Ovary (tissue), 9 donors: Measurements from ENCODE around the gene JARID2. TPM values are rescaled to one million over a fixed set of nuclear protein-coding genes. Genes with fewer than 3 reads are reported as not detected.

ENCODE experiments used
- DNase-seq, 5 donors: peaks; one replicate each; pipeline ENCODE4 v3.0.0-alpha.2; 2019 to 2020
- H3K27ac ChIP-seq, 2 donors: fragments of 200-600 bp; one replicate each; pipeline versions ENCODE4 v1.5.1 to v1.8.0; 2019 to 2022
- H3K27me3 ChIP-seq: fragments of 200-600 bp; one replicate; pipeline ENCODE4 v1.8.0; 2022
- H3K36me3 ChIP-seq: fragments of 200-600 bp; sonication (generic); one replicate; pipeline ENCODE4 v1.5.1; 2019
- H3K4me1 ChIP-seq: one replicate; pipeline ENCODE4 v1.8.1; 2013; ENCODE audit warnings: mild to moderate bottlenecking, moderate library complexity; ENCODE audit not compliant: insufficient read depth
- H3K4me3 ChIP-seq: fragments of 200-600 bp; sonication (generic); one replicate; pipeline ENCODE4 v1.5.1; 2017
- H3K9me3 ChIP-seq, 2 donors: fragments of 200-600 bp in 1 of 2; sonication (generic) in 1 of 2; one replicate each; pipeline versions ENCODE4 v1.5.1 to v1.8.1; 2013 to 2019; ENCODE audit warnings: mild to moderate bottlenecking in 1 of 2, moderate library complexity in 1 of 2
- EP300 ChIP-seq: sonication (generic); formaldehyde crosslinking; IDR thresholded peaks from one replicate; pipeline ENCODE4 v1.6.1; 2017; ENCODE audit warnings: antibody characterized with exemption
- POLR2A ChIP-seq: fragments of 450-650 bp; IDR thresholded peaks from one replicate; pipeline ENCODE4 v1.6.1; 2017; ENCODE audit warnings: antibody characterized with exemption, mild to moderate bottlenecking, moderate library complexity
- WGBS, 3 donors: extraction: QIAGEN DNeasy Blood & Tissue Kit in 1 of 3; methylation state at CpG; one replicate each; pipeline versions ENCODE4 v1.1.5 to v1.1.7; 2013 to 2017; 5-methylcytosine and 5-hydroxymethylcytosine counted together
- intact Hi-C, 4 donors: fragments of 100-400 bp; cut with DNase I; formaldehyde crosslinking; loops; one replicate each; pipeline versions ENCODE4 v1.11.0 to v1.15.1; 2022 to 2023
- polyA plus RNA-seq, 2 donors: library from polyadenylated mRNA; stranded (reverse); fragments of 200-250 nt in 1 of 2; fragments of 350-450 nt in 1 of 2; fragmentation: Illumina TruSeq in 1 of 2; extraction: RNeasy Lipid Tissue Mini Kit (QIAGEN cat#74804) in 1 of 2; gene quantifications; one replicate each; pipeline ENCODE4 v1.2.3, GENCODE V29; 2013 to 2014
- total RNA-seq, 7 donors: library from RNA; depleted of rRNA in 2 of 7; stranded (reverse); fragments of >200 nt in 2 of 7; fragmentation: NEBNext Ultra II Directional in 3 of 7; extraction: Animal tissue kit (Norgen Biotek cat#: 25700) in 3 of 7; gene quantifications; one replicate each; pipeline versions ENCODE4 v1.1.0 to v1.2.4, GENCODE V29; 2016 to 2023
- TF ChIP-seq, protein P1 (sequence below), 3 donors: fragments of 450-650 bp in 2 of 3; fragments of 200-600 bp in 1 of 3; IDR thresholded peaks; one replicate each; pipeline versions ENCODE4 v1.5.1 to v1.8.0; 2016 to 2022; ENCODE audit warnings: antibody characterized with exemption in 3 of 3, mild to moderate bottlenecking in 1 of 3
- donor health status: DM: no; HTN: no; CAD: no; lungs with moderate emphysema.
- donor health status: DM: no; HTN: no; CAD: no.
- donor health status: Bipolar disorder and iron deficiency.
- donor health status: DM: yes; HTN: yes; CAD: no.
- donor health status: DM: no; HTN: no; CAD: no.
- donor health status: DM: yes; HTN: yes; CAD: no.

JARID2 gene
- total and polyA plus RNA-seq, 9 donors, result 4.5 to 17.4 (median 8.7) TPM

DNA sequence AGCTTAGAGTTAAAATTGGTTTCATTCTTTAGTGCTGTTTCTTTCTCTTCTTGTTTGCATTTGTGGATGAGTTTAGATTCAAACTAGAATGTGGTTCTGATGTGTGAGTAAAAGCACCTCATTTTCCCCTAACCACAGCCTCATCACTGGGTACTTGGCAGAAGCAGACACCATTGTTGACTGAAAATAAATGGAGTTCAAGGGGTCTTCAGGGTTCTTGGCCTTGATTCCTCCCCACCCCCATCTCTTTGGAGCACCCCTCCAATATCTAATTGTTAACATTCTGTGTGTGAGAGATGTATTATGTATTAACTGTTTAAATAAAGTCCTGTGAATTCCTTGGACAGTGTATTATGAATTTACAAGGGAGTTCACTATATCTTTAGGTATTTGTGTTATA lies 59.6 kb downstream of the JARID2 start:
- Histone ChIP-seq H3K4me3 (no peak overlapping the region), H3K9me3 (no peaks in the 10 kb centered on the region), H3K4me1 (peaks cover 10% of the 10 kb centered on the region), H3K27ac (no peak overlapping the region), H3K27me3 (no peaks in the 10 kb centered on the region), H3K36me3 (no peaks in the 10 kb centered on the region)
- intact Hi-C loops, result no loop called here
- TF ChIP-seq EP300, result no peak
- no peak for TF ChIP-seq POLR2A
- no peak for DNase-seq

DNA sequence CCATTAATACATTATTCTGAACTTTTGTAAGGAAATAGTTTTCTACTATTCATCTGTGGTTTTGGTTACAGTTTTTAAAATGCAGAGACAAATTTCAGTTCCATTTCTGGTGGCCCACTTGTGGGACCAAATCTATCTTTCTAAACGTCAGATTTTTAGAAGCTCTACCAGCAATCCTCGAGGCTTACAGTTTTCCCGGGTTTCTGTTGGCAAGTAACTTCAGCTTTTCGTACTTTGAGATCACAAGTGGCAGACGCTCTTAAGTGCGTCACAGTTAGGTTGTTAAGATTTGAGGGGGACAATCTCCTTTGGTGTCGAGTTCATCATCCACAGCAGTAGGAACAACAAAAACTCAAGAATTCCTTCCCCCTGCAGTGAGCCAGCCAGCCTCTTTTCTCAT lies 60.0 kb downstream of the JARID2 start:
- no peaks in the 10 kb centered on the region for H3K27me3 ChIP-seq
- H3K9me3 ChIP-seq, result no peaks in the 10 kb centered on the region
- TF ChIP-seq POLR2A (no peak), EP300 (no peak)
- TF ChIP-seq, protein P1, sequence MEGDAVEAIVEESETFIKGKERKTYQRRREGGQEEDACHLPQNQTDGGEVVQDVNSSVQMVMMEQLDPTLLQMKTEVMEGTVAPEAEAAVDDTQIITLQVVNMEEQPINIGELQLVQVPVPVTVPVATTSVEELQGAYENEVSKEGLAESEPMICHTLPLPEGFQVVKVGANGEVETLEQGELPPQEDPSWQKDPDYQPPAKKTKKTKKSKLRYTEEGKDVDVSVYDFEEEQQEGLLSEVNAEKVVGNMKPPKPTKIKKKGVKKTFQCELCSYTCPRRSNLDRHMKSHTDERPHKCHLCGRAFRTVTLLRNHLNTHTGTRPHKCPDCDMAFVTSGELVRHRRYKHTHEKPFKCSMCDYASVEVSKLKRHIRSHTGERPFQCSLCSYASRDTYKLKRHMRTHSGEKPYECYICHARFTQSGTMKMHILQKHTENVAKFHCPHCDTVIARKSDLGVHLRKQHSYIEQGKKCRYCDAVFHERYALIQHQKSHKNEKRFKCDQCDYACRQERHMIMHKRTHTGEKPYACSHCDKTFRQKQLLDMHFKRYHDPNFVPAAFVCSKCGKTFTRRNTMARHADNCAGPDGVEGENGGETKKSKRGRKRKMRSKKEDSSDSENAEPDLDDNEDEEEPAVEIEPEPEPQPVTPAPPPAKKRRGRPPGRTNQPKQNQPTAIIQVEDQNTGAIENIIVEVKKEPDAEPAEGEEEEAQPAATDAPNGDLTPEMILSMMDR (IDR thresholded peaks at IDR 0.05), result no peak
- 92 to 94% (median 93%) methylated on average over 7 of the region's 7 CpGs for WGBS, 3 donors
- peaks cover 10% of the 10 kb centered on the region for H3K4me1 ChIP-seq
- no peaks in the 10 kb centered on the region for H3K36me3 ChIP-seq
- DNase-seq, result no peak
- H3K27ac ChIP-seq, result no peak overlapping the region
- no peak overlapping the region for H3K4me3 ChIP-seq
- intact Hi-C loops, result no loop called here

DNA sequence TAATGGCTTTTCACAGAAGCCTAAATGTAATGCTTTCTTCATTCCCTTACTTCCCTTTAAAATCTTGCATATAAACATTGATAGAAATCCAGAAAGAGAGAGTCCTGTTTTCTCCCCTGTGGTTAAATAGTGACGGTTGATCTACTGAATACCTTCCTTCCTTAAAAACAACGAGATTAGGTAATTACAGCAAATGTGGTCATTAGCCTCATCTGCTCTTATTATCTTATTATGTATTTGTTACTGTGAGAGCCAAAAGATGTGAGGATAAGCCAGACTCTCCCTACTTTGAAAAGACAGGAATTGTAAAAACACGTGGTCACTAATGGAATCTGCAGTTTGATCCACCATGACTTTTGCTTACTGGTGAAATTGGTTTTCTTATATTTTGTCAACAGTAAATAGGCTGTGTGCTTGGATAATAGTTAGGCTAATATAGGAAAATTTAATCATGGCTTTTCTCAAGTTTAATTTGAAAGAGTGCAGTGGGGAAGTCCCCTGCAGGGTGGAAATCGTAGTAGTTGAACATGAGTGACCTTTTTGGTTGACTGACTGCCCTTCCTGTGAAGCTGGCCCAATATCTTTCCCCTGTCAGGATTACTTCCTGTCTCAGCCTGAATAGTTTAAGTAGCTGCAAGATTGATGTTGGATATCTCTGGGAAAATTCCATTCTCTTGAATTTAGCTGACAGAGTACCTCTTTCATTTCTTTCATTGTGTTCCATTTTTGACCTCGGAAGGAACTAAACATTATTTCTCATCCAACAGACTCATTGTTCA lies 62.8 kb downstream of the JARID2 start:
- intact Hi-C loops, result no loop called here
- H3K27me3 ChIP-seq, result no peaks in the 10 kb centered on the region
- H3K4me3 ChIP-seq, result no peak overlapping the region
- no peak for TF ChIP-seq EP300
- TF ChIP-seq, protein P1 (IDR thresholded peaks at IDR 0.05), result no peak
- no peak for TF ChIP-seq POLR2A
- no peaks in the 10 kb centered on the region for H3K36me3 ChIP-seq
- 68 to 83% (median 81%) methylated on average over 5 of the region's 5 CpGs for WGBS, 3 donors
- H3K9me3 ChIP-seq, result no peaks in the 10 kb centered on the region
- H3K27ac ChIP-seq, result no peak overlapping the region
- DNase-seq, result no peak
- peaks cover 8% of the 10 kb centered on the region for H3K4me1 ChIP-seq

DNA sequence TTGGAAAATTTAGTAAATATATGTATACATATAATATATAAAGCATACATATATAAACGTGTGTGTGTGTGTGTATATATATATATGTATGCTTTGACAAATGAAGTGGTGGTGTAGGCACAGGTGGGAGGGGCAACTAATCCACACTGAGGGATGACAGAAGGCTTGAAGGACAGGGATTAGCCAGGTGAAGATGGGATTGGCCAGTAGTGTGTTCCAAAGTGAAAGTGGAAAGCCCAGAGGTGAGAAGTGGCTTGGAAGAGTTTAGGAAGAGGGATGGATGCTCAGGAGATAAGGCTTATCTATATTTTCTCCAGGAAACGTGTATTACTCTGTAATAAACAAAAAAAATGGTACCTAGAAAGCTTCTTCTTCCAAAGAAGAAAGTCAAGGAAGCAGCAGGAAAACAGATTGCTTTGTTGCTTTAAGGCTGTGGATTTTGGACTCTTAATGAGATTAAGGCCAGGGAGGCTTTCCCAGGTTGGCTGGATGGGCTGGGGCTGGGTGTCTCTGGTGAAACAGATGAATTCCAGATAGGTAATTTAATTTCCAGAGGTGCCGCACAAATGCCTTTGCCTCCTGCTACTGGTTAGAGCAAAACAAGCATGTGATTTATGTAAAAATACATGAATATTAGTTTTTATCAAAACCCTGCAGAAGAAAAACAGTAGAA lies 63.9 kb downstream of the JARID2 start:
- no peak for DNase-seq
- Histone ChIP-seq H3K27me3 (no peaks in the 10 kb centered on the region), H3K4me3 (no peak overlapping the region), H3K36me3 (no peaks in the 10 kb centered on the region), H3K4me1 (peaks cover 6% of the 10 kb centered on the region), H3K9me3 (no peaks in the 10 kb centered on the region), H3K27ac (no peak overlapping the region)
- TF ChIP-seq, protein P1 (IDR thresholded peaks at IDR 0.05), result no peak
- TF ChIP-seq POLR2A, result no peak
- TF ChIP-seq EP300, result no peak
- intact Hi-C loops, result loop anchor here in 1 of 4 donors (10.0 kb wide), 1 partner anchor 65 kb away; no protein-coding TSS in a partner anchor
- WGBS, 3 donors, result 61 to 67% (median 61%) methylated on average over 3 of the region's 3 CpGs

DNA sequence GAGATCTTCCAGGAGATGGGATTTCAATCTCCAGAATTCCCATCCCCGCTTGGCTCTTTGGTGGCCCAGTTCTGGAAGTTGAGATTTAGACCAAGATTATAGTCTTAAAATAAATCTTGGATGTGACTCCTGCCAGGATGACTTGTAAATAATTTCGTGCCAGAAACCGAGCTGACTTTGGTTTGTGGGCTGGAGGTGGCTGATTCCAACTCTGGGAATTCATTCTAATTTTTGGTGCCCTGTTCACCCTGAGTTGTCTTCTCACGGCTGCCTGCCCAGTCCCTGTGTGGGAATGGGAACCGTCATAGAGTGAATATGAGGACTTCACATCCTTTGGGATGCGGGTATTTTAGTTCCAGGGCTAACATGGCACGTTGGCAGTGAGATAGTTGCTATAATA lies 64.8 kb downstream of the JARID2 start:
- H3K36me3 ChIP-seq, result no peaks in the 10 kb centered on the region
- WGBS, 3 donors, result 75 to 91% (median 76%) methylated on average over 7 of the region's 7 CpGs
- peaks cover 4% of the 10 kb centered on the region for H3K4me1 ChIP-seq
- no peaks in the 10 kb centered on the region for H3K9me3 ChIP-seq
- H3K27ac ChIP-seq, result no peak overlapping the region
- no peak for DNase-seq
- TF ChIP-seq POLR2A (no peak), EP300 (no peak)
- TF ChIP-seq, protein P1 (IDR thresholded peaks at IDR 0.05), result no peak
- intact Hi-C loops, result loop anchor here in 1 of 4 donors (10.0 kb wide), 1 partner anchor 64 kb away; no protein-coding TSS in a partner anchor
- H3K4me3 ChIP-seq, result no peak overlapping the region
- H3K27me3 ChIP-seq, result no peaks in the 10 kb centered on the region
